Natural killer cell (primary cell): ENCODE results near the gene SGCD. TPM values are rescaled to one million over a fixed set of nuclear protein-coding genes. Genes with fewer than 3 reads are reported as not detected.

Source experiments
- ATAC-seq, 3 donors: fragments of 150-1000 bp in 2 of 3; fragments of 200-7000 bp in 1 of 3; cut with Tn5 transposase; 1 replicate in 1 of 3; 2 replicates in 2 of 3; pipeline ENCODE4 v1.10.0; 2021; ENCODE audit warnings: mild to moderate bottlenecking in 2 of 3, moderate library complexity in 2 of 3
- DNase-seq, 2 donors: peaks; one replicate each; pipeline versions ENCODE4 v3.0.0 to v3.0.0-alpha.2; 2013 to 2021; ENCODE audit warnings: mixed read lengths in 1 of 2
- H3K27ac ChIP-seq: one replicate; pipeline ENCODE4 v1.5.1; 2013; ENCODE audit warnings: mild to moderate bottlenecking, low read length
- H3K27me3 ChIP-seq: one replicate; pipeline ENCODE4 v1.6.1; 2013; ENCODE audit warnings: low read length; ENCODE audit not compliant: control insufficient read depth, insufficient read depth
- H3K36me3 ChIP-seq: one replicate; pipeline ENCODE4 v1.6.1; 2013; ENCODE audit warnings: low read length; ENCODE audit not compliant: control insufficient read depth, insufficient read depth
- H3K4me1 ChIP-seq: one replicate; pipeline ENCODE4 v1.6.1; 2013; ENCODE audit warnings: low read length; ENCODE audit not compliant: control insufficient read depth, insufficient read depth
- H3K4me3 ChIP-seq: one replicate; pipeline ENCODE4 v1.5.1; 2013; ENCODE audit warnings: low read length
- H3K9me3 ChIP-seq: one replicate; pipeline ENCODE4 v1.6.1; 2013; ENCODE audit warnings: low read length; ENCODE audit not compliant: control insufficient read depth, insufficient read depth
- H3K27ac Mint-ChIP-seq, 2 donors: one replicate each; pipeline ENCODE4 v1.8.0; 2022; ENCODE audit warnings: mild to moderate bottlenecking in 2 of 2, mixed read lengths in 2 of 2, moderate library complexity in 1 of 2
- H3K27me3 Mint-ChIP-seq, 2 donors: one replicate each; pipeline ENCODE4 v1.8.0; 2022; ENCODE audit warnings: low read depth in 2 of 2, mixed read lengths in 2 of 2
- H3K36me3 Mint-ChIP-seq: one replicate; pipeline ENCODE4 v1.8.0; 2022; ENCODE audit warnings: mixed read lengths
- H3K4me1 Mint-ChIP-seq, 2 donors: one replicate each; pipeline ENCODE4 v1.8.0; 2022; ENCODE audit warnings: mixed read lengths in 2 of 2
- H3K4me3 Mint-ChIP-seq: one replicate; pipeline ENCODE4 v1.8.0; 2022; ENCODE audit warnings: mild to moderate bottlenecking, moderate library complexity, mixed read lengths
- H3K9me3 Mint-ChIP-seq, 2 donors: one replicate each; pipeline ENCODE4 v1.8.0; 2022; ENCODE audit warnings: mixed read lengths in 2 of 2
- WGBS: methylation state at CpG from one replicate; pipeline ENCODE4 v1.1.7; 2013; ENCODE audit warnings: missing lambda C conversion rate; ENCODE audit not compliant: insufficient coverage; 5-methylcytosine and 5-hydroxymethylcytosine counted together
- intact Hi-C: fragments of 100-400 bp; cut with micrococcal nuclease; formaldehyde crosslinking; loops from one replicate; pipeline ENCODE4 v1.14.2; 2022
- total RNA-seq, 4 donors: library from RNA; stranded (reverse); fragments of 120-200 nt in 1 of 4; gene quantifications; one replicate each; pipeline versions ENCODE4 v1.2.3 to v1.2.4, GENCODE V29; 2013 to 2022
- TF ChIP-seq, protein P1 (sequence below): fragments of 200-600 bp; IDR thresholded peaks from one replicate; pipeline ENCODE4 v1.8.0; 2022; ENCODE audit warnings: antibody characterized with exemption

The SGCD gene
- total RNA-seq, 3 donors from 2014 or later (not counting 1 experiment from before 2014, with no cell fraction given): 0.32 to 2.0 (median 1.4) TPM

GRCh38 chr5:156328161-156328560 is 1.2 kb downstream of the SGCD start:
- Mint-ChIP-seq H3K27ac (no peak overlapping the region), H3K9me3 (peaks cover 0 to 2% of the 10 kb centered on the region in 2 donors), H3K4me1 (no peaks in the 10 kb centered on the region), H3K4me3 (no peak overlapping the region), H3K36me3 (no peaks in the 10 kb centered on the region), H3K27me3 (peaks cover 0 to 3% of the 10 kb centered on the region in 2 donors)
- WGBS: 92% methylated on average over 2 of the region's 3 CpGs
- ATAC-seq: no peak
- no peaks in the 10 kb centered on the region for H3K27me3 ChIP-seq
- H3K4me3 ChIP-seq: no peak overlapping the region
- intact Hi-C loops: no loop called here
- TF ChIP-seq, protein P1, sequence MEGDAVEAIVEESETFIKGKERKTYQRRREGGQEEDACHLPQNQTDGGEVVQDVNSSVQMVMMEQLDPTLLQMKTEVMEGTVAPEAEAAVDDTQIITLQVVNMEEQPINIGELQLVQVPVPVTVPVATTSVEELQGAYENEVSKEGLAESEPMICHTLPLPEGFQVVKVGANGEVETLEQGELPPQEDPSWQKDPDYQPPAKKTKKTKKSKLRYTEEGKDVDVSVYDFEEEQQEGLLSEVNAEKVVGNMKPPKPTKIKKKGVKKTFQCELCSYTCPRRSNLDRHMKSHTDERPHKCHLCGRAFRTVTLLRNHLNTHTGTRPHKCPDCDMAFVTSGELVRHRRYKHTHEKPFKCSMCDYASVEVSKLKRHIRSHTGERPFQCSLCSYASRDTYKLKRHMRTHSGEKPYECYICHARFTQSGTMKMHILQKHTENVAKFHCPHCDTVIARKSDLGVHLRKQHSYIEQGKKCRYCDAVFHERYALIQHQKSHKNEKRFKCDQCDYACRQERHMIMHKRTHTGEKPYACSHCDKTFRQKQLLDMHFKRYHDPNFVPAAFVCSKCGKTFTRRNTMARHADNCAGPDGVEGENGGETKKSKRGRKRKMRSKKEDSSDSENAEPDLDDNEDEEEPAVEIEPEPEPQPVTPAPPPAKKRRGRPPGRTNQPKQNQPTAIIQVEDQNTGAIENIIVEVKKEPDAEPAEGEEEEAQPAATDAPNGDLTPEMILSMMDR: no peak
- no peaks in the 10 kb centered on the region for H3K4me1 ChIP-seq
- no peaks in the 10 kb centered on the region for H3K9me3 ChIP-seq
- no peak overlapping the region for H3K27ac ChIP-seq
- no peaks in the 10 kb centered on the region for H3K36me3 ChIP-seq
- DNase-seq: no peak

DNA sequence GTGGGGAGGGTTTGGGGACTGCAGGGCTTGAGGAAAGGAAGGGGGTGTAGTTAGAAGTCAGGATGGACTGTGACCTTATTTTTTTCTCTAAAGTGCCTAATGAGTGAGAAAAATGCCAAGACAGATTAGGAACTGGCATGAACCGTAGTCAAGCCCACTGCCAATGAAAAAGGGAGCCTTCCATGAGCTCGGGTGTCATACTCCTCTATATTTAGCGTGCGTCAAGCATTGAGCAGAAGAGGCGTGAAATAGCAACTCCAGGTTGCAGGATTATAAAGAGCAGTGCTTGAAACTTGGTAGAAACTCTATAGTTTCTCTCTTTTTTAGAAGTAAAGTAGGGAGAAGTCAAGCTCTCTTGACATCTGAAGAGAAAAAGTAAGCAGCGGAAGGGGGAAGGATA is 1.8 kb downstream of the SGCD start:
- Mint-ChIP-seq H3K36me3 (no peaks in the 10 kb centered on the region), H3K27me3 (peaks cover 0 to 3% of the 10 kb centered on the region in 2 donors), H3K4me3 (no peak overlapping the region), H3K4me1 (no peaks in the 10 kb centered on the region), H3K27ac (no peak overlapping the region), H3K9me3 (no peaks in the 10 kb centered on the region)
- no peak for DNase-seq
- no peaks in the 10 kb centered on the region for H3K9me3 ChIP-seq
- H3K4me1 ChIP-seq: no peaks in the 10 kb centered on the region
- H3K27ac ChIP-seq: no peak overlapping the region
- ATAC-seq: no peak
- WGBS: 87% methylated on average over 6 of the region's 6 CpGs
- intact Hi-C loops: no loop called here
- no peaks in the 10 kb centered on the region for H3K27me3 ChIP-seq
- no peaks in the 10 kb centered on the region for H3K36me3 ChIP-seq
- TF ChIP-seq, protein P1: no peak
- no peak overlapping the region for H3K4me3 ChIP-seq

DNA sequence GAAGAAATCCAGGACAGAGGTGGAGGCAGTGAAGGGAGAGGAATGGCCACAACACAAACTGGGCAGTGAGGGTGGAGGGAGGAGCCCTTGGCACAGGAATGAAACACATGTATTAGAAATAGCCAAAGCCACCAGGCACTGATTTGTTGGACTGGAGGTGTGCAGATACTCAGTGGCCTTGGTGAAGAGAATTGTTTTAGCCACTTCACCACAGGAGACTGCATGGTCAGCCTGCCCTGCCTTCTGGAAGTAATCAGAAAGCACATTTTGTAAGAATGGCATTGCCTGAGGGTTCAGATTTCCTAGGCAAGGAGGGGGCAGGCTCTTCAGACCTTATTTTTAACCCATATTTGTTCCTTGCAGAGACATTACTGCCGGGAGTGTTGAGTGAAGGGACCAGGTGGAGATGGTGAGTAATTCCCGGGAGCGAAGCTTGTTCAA is 2.2 kb downstream of the SGCD start:
- Histone ChIP-seq H3K4me1 (no peaks in the 10 kb centered on the region), H3K27ac (no peak overlapping the region), H3K36me3 (no peaks in the 10 kb centered on the region), H3K9me3 (no peaks in the 10 kb centered on the region), H3K4me3 (no peak overlapping the region), H3K27me3 (no peaks in the 10 kb centered on the region)
- intact Hi-C loops: no loop called here
- TF ChIP-seq, protein P1: no peak
- no peak overlapping the region for H3K27ac Mint-ChIP-seq
- WGBS: 100% methylated on average over 1 of the region's 3 CpGs
- H3K36me3 Mint-ChIP-seq: no peaks in the 10 kb centered on the region
- no peaks in the 10 kb centered on the region for H3K4me1 Mint-ChIP-seq
- H3K27me3 Mint-ChIP-seq: peaks cover 0 to 3% of the 10 kb centered on the region in 2 donors
- no peaks in the 10 kb centered on the region for H3K9me3 Mint-ChIP-seq
- ATAC-seq (no peak), DNase-seq (no peak)
- H3K4me3 Mint-ChIP-seq: no peak overlapping the region

DNA sequence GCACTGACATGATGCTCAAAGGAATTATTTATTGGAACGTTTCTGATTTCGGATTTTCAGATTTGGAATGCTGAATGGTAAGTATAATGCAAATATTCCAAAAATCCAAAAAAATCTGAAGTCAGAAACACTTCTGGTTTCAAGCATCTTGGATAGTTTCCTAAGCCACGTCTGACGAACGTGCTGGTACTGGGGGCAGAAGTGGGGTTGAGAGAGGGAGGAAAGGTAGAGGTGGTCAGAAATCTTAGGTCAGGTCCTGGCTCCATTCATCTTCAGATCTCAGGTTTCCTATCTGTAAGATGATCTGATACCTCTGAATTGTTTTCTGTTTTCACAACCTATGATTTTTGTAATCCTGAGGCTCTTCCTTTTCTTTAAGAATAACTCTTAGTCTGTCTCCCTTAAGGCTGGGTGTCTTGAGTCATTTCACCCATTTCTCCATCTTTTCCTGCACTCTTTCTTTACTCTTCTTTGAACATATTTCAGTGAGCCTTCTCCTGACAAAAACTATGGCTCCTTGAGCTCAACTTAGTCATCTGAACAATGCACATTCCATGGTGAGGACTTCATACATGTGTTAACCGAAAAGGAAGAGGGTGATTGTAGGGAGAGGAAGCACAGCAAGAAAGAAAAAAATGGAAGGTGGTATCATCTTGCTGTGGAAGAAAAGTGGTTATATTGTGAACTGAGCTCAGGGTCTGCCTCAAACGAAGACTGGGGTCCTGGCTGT is 3.3 kb downstream of the SGCD start:
- H3K27me3 ChIP-seq: no peaks in the 10 kb centered on the region
- H3K36me3 ChIP-seq: no peaks in the 10 kb centered on the region
- no peak overlapping the region for H3K27ac ChIP-seq
- no peaks in the 10 kb centered on the region for H3K36me3 Mint-ChIP-seq
- H3K4me3 ChIP-seq: no peak overlapping the region
- DNase-seq: no peak
- intact Hi-C loops: no loop called here
- ATAC-seq: no peak
- no peaks in the 10 kb centered on the region for H3K4me1 ChIP-seq
- no peaks in the 10 kb centered on the region for H3K4me1 Mint-ChIP-seq
- H3K9me3 ChIP-seq: no peaks in the 10 kb centered on the region
- TF ChIP-seq, protein P1: no peak
- no peak overlapping the region for H3K4me3 Mint-ChIP-seq
- H3K27ac Mint-ChIP-seq: no peak overlapping the region
- peaks cover 0 to 3% of the 10 kb centered on the region in 2 donors for H3K27me3 Mint-ChIP-seq
- WGBS: 81% methylated on average over 6 of the region's 7 CpGs
- no peaks in the 10 kb centered on the region for H3K9me3 Mint-ChIP-seq
